A549 (cell line): Measurements from ENCODE around the gene TFR2. TPM values are rescaled to one million over a fixed set of nuclear protein-coding genes. Genes with fewer than 3 reads are reported as not detected.

Experiments used
- ATAC-seq, 2 experiments: fragments of 200-7000 bp in 1 of 2; fragments of >200 bp in 1 of 2; cut with Nextera tagmentation in 1 of 2; cut with Tn5 transposase in 1 of 2; 3 replicates each; pipeline versions ENCODE4 v1.8.0 to v1.9.1; 2018 to 2020; ENCODE audit warnings: mild to moderate bottlenecking in 1 of 2, moderate library complexity in 1 of 2
- CTCF ChIA-PET: fragments of 300-600 bp; sonication (Branson Sonifier 250); formaldehyde crosslinking; extraction: SDS; loops from one replicate; lab custom pipeline; 2021; ENCODE audit warnings: antibody characterized with exemption, inconsistent platforms; lab: Yijun Ruan, JAX
- POLR2A ChIA-PET: fragments of 350-600 bp; formaldehyde crosslinking; extraction: SDS; loops from one replicate; lab custom pipeline; 2021; ENCODE audit warnings: antibody characterized with exemption, inconsistent platforms; lab: Yijun Ruan, JAX
- DNase-seq, 2 experiments: peaks; one replicate each; pipeline versions ENCODE4 v3.0.0 to v3.0.0-alpha.2; 2011 to 2016; ENCODE audit warnings: low read depth in 1 of 2, low spot score in 1 of 2
- FAIRE-seq: peaks from 2 replicates; lab custom pipeline; 2011; peaks lifted over from hg19 to GRCh38; lab: Jason Lieb, UNC
- H3K27ac ChIP-seq, 2 experiments: fragments of >200 bp; sonication (Bioruptor Twin); formaldehyde crosslinking; 3 replicates each; pipeline ENCODE4 v1.5.1; 2016 to 2017
- H3K4me1 ChIP-seq: fragments of >200 bp; sonication (Bioruptor Twin); formaldehyde crosslinking; 3 replicates; pipeline ENCODE4 v1.6.1; 2016
- H3K4me2 ChIP-seq: fragments of >200 bp; sonication (Bioruptor Twin); formaldehyde crosslinking; 3 replicates; pipeline ENCODE4 v1.6.1; 2016
- H3K4me3 ChIP-seq: fragments of >200 bp; sonication (Bioruptor Twin); formaldehyde crosslinking; 3 replicates; pipeline ENCODE4 v1.5.1; 2016
- H3K9me3 ChIP-seq: fragments of >200 bp; sonication (Bioruptor Twin); formaldehyde crosslinking; 3 replicates; pipeline ENCODE4 v1.6.1; 2016
- BHLHE40 ChIP-seq: IDR thresholded peaks from 2 replicates; pipeline ENCODE4 v1.6.1; 2012; ENCODE audit warnings: low read depth, low read length, inconsistent platforms
- CBX8 ChIP-seq: fragments of 200-600 bp; sonication (generic); IDR thresholded peaks from 2 replicates; pipeline ENCODE4 v1.6.1; 2016
- CTCF ChIP-seq: fragments of >200 bp; sonication (Bioruptor Twin); formaldehyde crosslinking; IDR thresholded peaks from 3 replicates; pipeline ENCODE4 v1.5.1; 2016
- EP300 ChIP-seq, 2 experiments: fragments of >200 bp; sonication (Bioruptor Twin); formaldehyde crosslinking; IDR thresholded peaks; 2 replicates in 1 of 2; 3 replicates in 1 of 2; pipeline ENCODE4 v1.6.1; 2016 to 2017
- FOXS1 ChIP-seq: fragments of 250-450 bp; sonication (Bioruptor Pico); IDR thresholded peaks from 2 replicates; pipeline ENCODE4 v1.5.0; 2020; ENCODE audit warnings: mild to moderate bottlenecking, moderate library complexity
- HES2 ChIP-seq: fragments of >200 bp; sonication (Bioruptor Twin); formaldehyde crosslinking; IDR thresholded peaks from 2 replicates; pipeline ENCODE4 v1.6.1; 2016
- HEYL ChIP-seq: fragments of 250-450 bp; sonication (Bioruptor Pico); IDR thresholded peaks from 2 replicates; pipeline ENCODE4 v1.8.0; 2021; ENCODE audit warnings: mild to moderate bottlenecking, moderate library complexity
- HOXB13 ChIP-seq: fragments of 250-450 bp; sonication (Bioruptor Pico); IDR thresholded peaks from 2 replicates; pipeline ENCODE4 v1.5.0; 2020; ENCODE audit warnings: low read depth, mild to moderate bottlenecking, moderate library complexity
- KDM5A ChIP-seq: fragments of 200-600 bp; sonication (generic); IDR thresholded peaks from 2 replicates; pipeline ENCODE4 v1.6.1; 2016; ENCODE audit warnings: antibody characterized with exemption, mild to moderate bottlenecking
- MAFK ChIP-seq: fragments of 450-650 bp; IDR thresholded peaks from 2 replicates; pipeline ENCODE4 v1.6.1; 2014; ENCODE audit not compliant: partially characterized antibody
- MAZ ChIP-seq: fragments of 150-350 bp; IDR thresholded peaks from 2 replicates; pipeline ENCODE4 v1.6.1; 2014; ENCODE audit warnings: antibody characterized with exemption, low read depth, low read length, borderline replicate concordance
- PBX3 ChIP-seq: IDR thresholded peaks from 2 replicates; pipeline ENCODE4 v1.6.1; 2012
- POLR2AphosphoS2 ChIP-seq: conservative IDR thresholded peaks from 2 replicates; pipeline ENCODE4 v1.6.1; 2012; ENCODE audit warnings: low read length, improper control_type of control experiment, inconsistent platforms
- RARB ChIP-seq: fragments of 250-450 bp; sonication (Bioruptor Pico); IDR thresholded peaks from 2 replicates; pipeline ENCODE4 v1.8.0; 2021; ENCODE audit warnings: mild to moderate bottlenecking, moderate library complexity
- RCOR1 ChIP-seq: fragments of 150-350 bp; IDR thresholded peaks from 2 replicates; pipeline ENCODE4 v1.6.1; 2014; ENCODE audit warnings: antibody characterized with exemption, low read length, low read depth
- RNF2 ChIP-seq: fragments of 200-600 bp; sonication (generic); IDR thresholded peaks from 2 replicates; pipeline ENCODE4 v1.6.1; 2016; ENCODE audit warnings: low read depth, mild to moderate bottlenecking, antibody characterized with exemption, moderate library complexity, borderline replicate concordance
- SREBF2 ChIP-seq: fragments of 450-650 bp; IDR thresholded peaks from 2 replicates; pipeline ENCODE4 v1.6.1; 2014; ENCODE audit warnings: mild to moderate bottlenecking, moderate library complexity
- USF2 ChIP-seq: fragments of 450-650 bp; IDR thresholded peaks from 2 replicates; pipeline ENCODE4 v1.6.1; 2014; ENCODE audit warnings: antibody characterized with exemption
- ZFP36 ChIP-seq: fragments of 450-650 bp; IDR thresholded peaks from 2 replicates; pipeline ENCODE4 v1.6.1; 2014; ENCODE audit warnings: borderline replicate concordance; ENCODE audit not compliant: partially characterized antibody
- ZSCAN20 ChIP-seq: fragments of 250-450 bp; sonication (Bioruptor Pico); IDR thresholded peaks from 2 replicates; pipeline ENCODE4 v1.8.0; 2022; ENCODE audit warnings: mild to moderate bottlenecking, moderate library complexity
- WGBS: methylation state at CpG from one replicate; pipeline ENCODE4 v1.1.6; 2017; ENCODE audit errors: missing lambda C conversion rate; 5-methylcytosine and 5-hydroxymethylcytosine counted together
- polyA plus RNA-seq, 4 experiments: library from polyadenylated mRNA; depleted of rRNA in 3 of 4; stranded (reverse); fragments of >200 nt; fragmentation: RNase III in 1 of 4; extraction: RNeasy Plus Mini Kit Qiagen cat#74134 plus additional on column Dnase treatment in 1 of 4; gene quantifications; 2 replicates in 3 of 4; 3 replicates in 1 of 4; pipeline ENCODE4 v1.2.3, GENCODE V29; 2011 to 2017

The TFR2 gene
- polyA plus RNA-seq, 2 of the 4 experiments (the other 2 are of a cell fraction): 1.1 to 2.5 TPM

GRCh38 chr7:100580466-100581283 lies 60.7 kb downstream of the TFR2 start:
- Histone ChIP-seq H3K9me3 (no peaks in the 10 kb centered on the region), H3K27ac (no peak overlapping the region), H3K4me2 (no peak overlapping the region), H3K4me1 (peaks cover 15% of the 10 kb centered on the region), H3K4me3 (no peak overlapping the region)
- FAIRE-seq (peak; percentile 7), ATAC-seq (no peak), DNase-seq (no peak)
- ChIA-PET POLR2A (no interaction called here), CTCF (interaction anchor here (1.0 to 10.1 kb wide), 4 partner anchors 17 to 112 kb away, joined by 3 to 135 read pairs (median 4); no protein-coding TSS in a partner anchor)
- TF ChIP-seq PBX3 (no peak), CBX8 (no peak), CTCF (no peak), FOXS1 (CRISPR knock-in tag) (no peak), POLR2AphosphoS2 (no peak), SREBF2 (no peak), HEYL (CRISPR knock-in tag) (no peak), EP300 (IDR thresholded peaks at IDR 0.05) (no peak), HOXB13 (CRISPR knock-in tag) (no peak), MAZ (no peak), HES2 (no peak), KDM5A (no peak), USF2 (no peak), RARB (CRISPR knock-in tag) (no peak), RNF2 (no peak), BHLHE40 (no peak), ZSCAN20 (CRISPR knock-in tag) (no peak), MAFK (no peak), ZFP36 (no peak)
- 79% methylated on average over 8 of the region's 11 CpGs for WGBS

GRCh38 chr7:100578246-100579183 lies 62.8 kb downstream of the TFR2 start:
- no peaks in the 10 kb centered on the region for H3K4me1 ChIP-seq
- ChIA-PET POLR2A (interaction anchor here (2.8 kb wide), 1 partner anchor 7 kb away, joined by 21 read pairs; the partner anchor contains the start of genes FBXO24 and LRCH4), CTCF (interaction anchor here (0.8 to 4.2 kb wide), 6 partner anchors 10 to 110 kb away, joined by 3 to 32 read pairs (median 5); no protein-coding TSS in a partner anchor)
- no peaks in the 10 kb centered on the region for H3K9me3 ChIP-seq
- no peak for TF ChIP-seq RCOR1
- no peak for TF ChIP-seq HES2
- TF ChIP-seq CTCF: no peak
- no peak for TF ChIP-seq POLR2AphosphoS2
- H3K4me2 ChIP-seq: no peak overlapping the region
- no peak for FAIRE-seq
- H3K4me3 ChIP-seq: no peak overlapping the region
- no peak for ATAC-seq
- WGBS: 93% methylated on average over 21 of the region's 28 CpGs
- no peak overlapping the region for H3K27ac ChIP-seq
- no peak for DNase-seq
